Stimulated activated CD4-positive, alpha-beta T cell treated with anti-CD3 and anti-CD28 coated beads, Interleukin-4, amount 100 ng/mL, for 24 hours (primary cell): Measurements from ENCODE around the gene TCIRG1.

Experiments used
- DNase-seq: peaks from one replicate; pipeline ENCODE4 v3.0.0-alpha.2; 2020

TCIRG1 gene

GRCh38 chr11:68099057-68099456 is 60.2 kb downstream of the TCIRG1 start:
- DNase-seq = no peak

GRCh38 chr11:68099474-68100405 is 60.9 kb downstream of the TCIRG1 start:
- DNase-seq = peak; percentile 18
